HPDE6-E6E7 (cell line): ENCODE measurements around the gene C1orf146.
"Not testable (repeated sequence)": the region's sequence is repeated elsewhere in the genome, so short reads cannot be mapped to it uniquely, and the experiment has no call there.

Experiments used
- DNase-seq: peaks from one replicate; pipeline ENCODE4 v3.0.0; 2011; ENCODE audit warnings: missing footprints; ENCODE audit errors: extremely low spot score

Gene C1orf146

GRCh38 chr1:92274939-92275338, 57.2 kb downstream of the C1orf146 start:
- DNase-seq, result no peak

GRCh38 chr1:92276082-92276481, 58.4 kb downstream of the C1orf146 start:
- no peak for DNase-seq

- no peak for DNase-seq
Measured at GRCh38 chr1:92277105-92277723, 59.5 kb downstream of the C1orf146 start.

- not testable (repeated sequence) for DNase-seq
Measured at GRCh38 chr1:92279781-92280180, 62.1 kb downstream of the C1orf146 start.

GRCh38 chr1:92281411-92281810, 63.7 kb downstream of the C1orf146 start:
- not testable (repeated sequence) for DNase-seq

GRCh38 chr1:92291372-92291999, 73.8 kb downstream of the C1orf146 start:
- peak; percentile 14 for DNase-seq
